OCI-LY7 (cell line): ENCODE results near the gene GABRB3.

Experiments used
- EZH2phosphoT487 ChIP-seq: fragments of 200-600 bp; sonication (generic); IDR thresholded peaks from 2 replicates; pipeline ENCODE4 v1.6.1; 2018; ENCODE audit warnings: low read depth, borderline replicate concordance, mild to moderate bottlenecking, mixed run types, antibody characterized with exemption, low read length, moderate library complexity, mixed read lengths
- TF ChIP-seq, protein P1 (sequence below): fragments of 200-600 bp; sonication (generic); conservative IDR thresholded peaks from 2 replicates; pipeline ENCODE4 v1.5.1; 2014; ENCODE audit warnings: mild to moderate bottlenecking, antibody characterized with exemption, low read length, moderate library complexity, mixed read lengths

DNA sequence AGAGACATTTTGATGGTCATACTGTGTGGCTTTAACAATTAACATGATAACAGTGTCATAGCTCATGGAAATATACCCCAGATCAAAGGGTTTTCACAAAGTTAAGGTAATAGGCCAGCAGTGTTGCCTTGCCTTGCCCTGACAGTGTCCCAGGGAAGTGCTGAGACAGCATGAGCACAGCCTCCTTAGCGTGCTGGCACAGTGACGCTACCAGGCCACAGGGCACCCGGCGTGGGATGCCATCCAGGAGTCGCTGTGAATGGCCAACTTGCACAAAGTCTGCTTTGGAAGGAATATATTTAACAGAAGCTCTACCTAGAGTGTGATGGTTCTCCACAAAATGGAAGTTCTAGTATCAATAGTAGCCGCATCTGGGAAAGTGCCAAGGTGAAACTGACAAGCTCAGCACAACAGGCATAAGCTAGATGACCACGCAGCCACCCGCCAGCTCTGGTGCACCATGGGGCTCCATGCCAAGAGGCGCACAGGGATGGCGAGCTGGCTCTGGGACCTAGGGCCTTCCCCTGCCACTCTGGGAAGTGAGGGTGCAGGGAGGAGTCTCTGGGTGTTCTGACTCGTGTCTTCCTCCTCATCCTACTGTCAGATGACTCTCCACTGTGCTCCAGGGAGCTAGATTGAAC lies 86.2 kb downstream of the GABRB3 start:
- TF ChIP-seq, protein P1, sequence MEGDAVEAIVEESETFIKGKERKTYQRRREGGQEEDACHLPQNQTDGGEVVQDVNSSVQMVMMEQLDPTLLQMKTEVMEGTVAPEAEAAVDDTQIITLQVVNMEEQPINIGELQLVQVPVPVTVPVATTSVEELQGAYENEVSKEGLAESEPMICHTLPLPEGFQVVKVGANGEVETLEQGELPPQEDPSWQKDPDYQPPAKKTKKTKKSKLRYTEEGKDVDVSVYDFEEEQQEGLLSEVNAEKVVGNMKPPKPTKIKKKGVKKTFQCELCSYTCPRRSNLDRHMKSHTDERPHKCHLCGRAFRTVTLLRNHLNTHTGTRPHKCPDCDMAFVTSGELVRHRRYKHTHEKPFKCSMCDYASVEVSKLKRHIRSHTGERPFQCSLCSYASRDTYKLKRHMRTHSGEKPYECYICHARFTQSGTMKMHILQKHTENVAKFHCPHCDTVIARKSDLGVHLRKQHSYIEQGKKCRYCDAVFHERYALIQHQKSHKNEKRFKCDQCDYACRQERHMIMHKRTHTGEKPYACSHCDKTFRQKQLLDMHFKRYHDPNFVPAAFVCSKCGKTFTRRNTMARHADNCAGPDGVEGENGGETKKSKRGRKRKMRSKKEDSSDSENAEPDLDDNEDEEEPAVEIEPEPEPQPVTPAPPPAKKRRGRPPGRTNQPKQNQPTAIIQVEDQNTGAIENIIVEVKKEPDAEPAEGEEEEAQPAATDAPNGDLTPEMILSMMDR = no peak
- TF ChIP-seq EZH2phosphoT487 = no peak
